Testis (tissue), 3 donors: ENCODE data around the gene ADAM12. TPM values are rescaled to one million over a fixed set of nuclear protein-coding genes. Genes with fewer than 3 reads are reported as not detected.

Experiments used
- DNase-seq: peaks from one replicate; pipeline ENCODE4 v3.0.0-alpha.2; 2019
- H3K27ac ChIP-seq, 2 donors: fragments of 200-600 bp; sonication (generic); one replicate each; pipeline ENCODE4 v1.5.1; 2019
- H3K27me3 ChIP-seq: fragments of 200-600 bp; sonication (generic); one replicate; pipeline ENCODE4 v1.5.1; 2019
- H3K36me3 ChIP-seq: fragments of 200-600 bp; sonication (generic); one replicate; pipeline ENCODE4 v1.5.1; 2017; ENCODE audit warnings: low read depth; ENCODE audit errors: missing control alignments
- H3K4me1 ChIP-seq: fragments of 200-600 bp; sonication (generic); one replicate; pipeline ENCODE4 v1.5.1; 2019
- H3K4me3 ChIP-seq, 2 donors: fragments of 200-600 bp; sonication (generic); one replicate each; pipeline ENCODE4 v1.5.1; 2017 to 2019
- H3K9me3 ChIP-seq: fragments of 200-600 bp; sonication (generic); one replicate; pipeline ENCODE4 v1.5.1; 2017
- POLR2A ChIP-seq: fragments of 450-650 bp; IDR thresholded peaks from one replicate; pipeline ENCODE4 v1.6.1; 2017; ENCODE audit warnings: antibody characterized with exemption, mild to moderate bottlenecking, moderate library complexity
- WGBS, 2 donors: methylation state at CpG; one replicate each; pipeline ENCODE4 v1.1.5; 2018; 5-methylcytosine and 5-hydroxymethylcytosine counted together
- intact Hi-C: fragments of 100-400 bp; cut with DNase I; formaldehyde crosslinking; loops from one replicate; pipeline ENCODE4 v1.15.1; 2023; ENCODE audit warnings: low total_unique reads
- polyA plus RNA-seq: library from polyadenylated mRNA; stranded (reverse); fragments of 350-450 nt; fragmentation: Illumina TruSeq; extraction: RNeasy Lipid Tissue Mini Kit (QIAGEN cat#74804); gene quantifications from one replicate; pipeline ENCODE4 v1.2.3, GENCODE V29; 2014; ENCODE audit warnings: low read depth, low replicate concordance; ENCODE audit not compliant: insufficient read depth
- total RNA-seq, 2 donors: library from RNA; depleted of rRNA; stranded (reverse); fragments of >200 nt; gene quantifications; one replicate each; pipeline ENCODE4 v1.2.3, GENCODE V29; 2016
- TF ChIP-seq, protein P1 (sequence below), 3 experiments: fragments of 450-650 bp in 2 of 3; fragments of 200-600 bp in 1 of 3; sonication (generic) in 1 of 3; IDR thresholded peaks; one replicate each; pipeline ENCODE4 v1.5.1; 2016 to 2019; ENCODE audit warnings: antibody characterized with exemption in 3 of 3, mild to moderate bottlenecking in 2 of 3, moderate library complexity in 1 of 3

Gene ADAM12
- total and polyA plus RNA-seq, 3 donors from 2014 or later: 2.8 to 9.2 (median 6.1) TPM

DNA sequence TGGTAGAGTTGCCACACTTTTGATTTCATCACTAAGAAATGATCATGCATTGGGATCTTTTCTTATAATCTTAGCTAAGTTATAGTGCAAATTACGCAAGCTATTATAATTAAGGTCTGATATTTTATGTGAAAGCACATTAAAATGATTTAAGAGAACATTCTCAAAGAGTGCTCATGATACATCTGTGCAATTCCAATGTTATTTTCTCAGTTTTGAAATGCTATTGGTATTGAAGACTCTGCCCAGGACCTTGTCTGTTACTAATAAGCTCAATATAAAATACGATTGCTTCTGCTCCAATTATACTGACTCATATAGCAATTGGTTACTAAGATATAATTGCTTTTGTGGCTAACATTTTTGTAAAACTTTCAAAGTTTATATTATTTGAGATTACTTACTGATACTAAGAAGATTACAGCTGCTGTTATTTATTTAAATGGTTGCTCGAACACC, 180.9 kb downstream of the ADAM12 start:
- Histone ChIP-seq H3K27ac (no peak overlapping the region), H3K36me3 (no peaks in the 10 kb centered on the region), H3K9me3 (no peaks in the 10 kb centered on the region), H3K4me1 (no peaks in the 10 kb centered on the region), H3K27me3 (no peaks in the 10 kb centered on the region), H3K4me3 (no peak overlapping the region)
- WGBS, 2 donors: 91 to 95% methylated on average over 3 of the region's 3 CpGs
- intact Hi-C loops: no loop called here
- TF ChIP-seq, protein P1, sequence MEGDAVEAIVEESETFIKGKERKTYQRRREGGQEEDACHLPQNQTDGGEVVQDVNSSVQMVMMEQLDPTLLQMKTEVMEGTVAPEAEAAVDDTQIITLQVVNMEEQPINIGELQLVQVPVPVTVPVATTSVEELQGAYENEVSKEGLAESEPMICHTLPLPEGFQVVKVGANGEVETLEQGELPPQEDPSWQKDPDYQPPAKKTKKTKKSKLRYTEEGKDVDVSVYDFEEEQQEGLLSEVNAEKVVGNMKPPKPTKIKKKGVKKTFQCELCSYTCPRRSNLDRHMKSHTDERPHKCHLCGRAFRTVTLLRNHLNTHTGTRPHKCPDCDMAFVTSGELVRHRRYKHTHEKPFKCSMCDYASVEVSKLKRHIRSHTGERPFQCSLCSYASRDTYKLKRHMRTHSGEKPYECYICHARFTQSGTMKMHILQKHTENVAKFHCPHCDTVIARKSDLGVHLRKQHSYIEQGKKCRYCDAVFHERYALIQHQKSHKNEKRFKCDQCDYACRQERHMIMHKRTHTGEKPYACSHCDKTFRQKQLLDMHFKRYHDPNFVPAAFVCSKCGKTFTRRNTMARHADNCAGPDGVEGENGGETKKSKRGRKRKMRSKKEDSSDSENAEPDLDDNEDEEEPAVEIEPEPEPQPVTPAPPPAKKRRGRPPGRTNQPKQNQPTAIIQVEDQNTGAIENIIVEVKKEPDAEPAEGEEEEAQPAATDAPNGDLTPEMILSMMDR (IDR thresholded peaks at IDR 0.05): no peak
- no peak for TF ChIP-seq POLR2A
- no peak for DNase-seq

DNA sequence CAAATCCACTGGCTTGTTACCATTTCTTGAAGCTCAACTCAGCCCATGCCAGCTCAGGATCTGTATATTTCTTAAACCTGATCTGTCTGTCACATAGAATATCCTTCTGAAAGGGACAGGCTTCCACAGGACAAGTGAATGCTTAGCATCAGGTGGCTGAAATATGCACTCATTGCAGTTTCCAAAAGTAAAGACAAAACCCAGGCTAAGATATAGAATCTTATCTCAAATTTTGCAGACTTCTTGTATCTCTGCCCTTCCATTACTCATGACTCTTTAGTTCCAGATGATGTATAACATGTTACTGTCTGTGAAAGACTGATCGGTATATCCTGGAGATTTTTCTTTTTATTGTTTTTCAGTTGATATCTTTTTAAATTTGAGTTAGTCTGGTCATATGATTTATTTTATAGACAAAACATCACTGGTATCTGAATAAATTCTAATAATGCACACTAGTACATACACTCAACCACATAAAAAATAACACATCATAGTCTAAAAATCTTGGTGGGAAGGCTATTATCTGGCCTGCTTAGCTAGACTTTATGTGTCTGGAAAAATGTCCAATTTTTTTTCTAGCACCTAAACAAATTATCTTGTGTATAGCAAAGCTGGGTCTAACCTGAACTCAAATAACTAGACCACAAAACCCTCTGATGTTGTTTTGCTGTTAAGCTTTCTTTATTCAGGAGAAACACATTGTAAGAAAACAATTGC, 182.6 kb downstream of the ADAM12 start:
- TF ChIP-seq, protein P1 (IDR thresholded peaks at IDR 0.05): no peak
- TF ChIP-seq POLR2A: no peak
- no peaks in the 10 kb centered on the region for H3K9me3 ChIP-seq
- DNase-seq: no peak
- no peaks in the 10 kb centered on the region for H3K36me3 ChIP-seq
- H3K4me3 ChIP-seq: no peak overlapping the region
- intact Hi-C loops: no loop called here
- H3K27me3 ChIP-seq: no peaks in the 10 kb centered on the region
- H3K4me1 ChIP-seq: no peaks in the 10 kb centered on the region
- 82 to 98% methylated on average over 1 of the region's 1 CpG for WGBS, 2 donors
- H3K27ac ChIP-seq: no peak overlapping the region

DNA sequence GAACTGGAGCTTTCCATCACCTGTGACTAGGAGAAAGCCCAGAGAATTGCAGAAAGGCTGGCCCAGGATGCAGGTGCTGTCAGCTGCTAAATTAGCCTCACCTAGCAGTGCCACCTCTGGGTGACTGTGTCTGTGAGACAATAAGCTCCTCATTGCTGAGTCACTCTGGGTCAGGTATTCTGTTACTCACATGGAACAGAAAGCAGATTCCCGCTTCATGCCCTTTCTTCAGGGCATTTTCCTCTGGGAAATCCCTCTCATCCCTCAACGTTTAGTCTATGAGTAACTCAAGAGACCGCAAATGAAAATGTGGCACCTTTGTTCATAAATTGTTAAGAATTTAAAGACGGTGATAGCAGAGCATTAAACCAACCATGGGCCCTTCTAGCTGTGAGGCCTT, 184.0 kb downstream of the ADAM12 start:
- no peak for TF ChIP-seq POLR2A
- TF ChIP-seq, protein P1 (IDR thresholded peaks at IDR 0.05): no peak
- H3K27me3 ChIP-seq: no peaks in the 10 kb centered on the region
- no peaks in the 10 kb centered on the region for H3K36me3 ChIP-seq
- H3K27ac ChIP-seq: no peak overlapping the region
- WGBS, 2 donors: 88 to 94% methylated on average over 4 of the region's 4 CpGs
- no peaks in the 10 kb centered on the region for H3K9me3 ChIP-seq
- no peak for DNase-seq
- intact Hi-C loops: no loop called here
- H3K4me3 ChIP-seq: no peak overlapping the region
- H3K4me1 ChIP-seq: no peaks in the 10 kb centered on the region

DNA sequence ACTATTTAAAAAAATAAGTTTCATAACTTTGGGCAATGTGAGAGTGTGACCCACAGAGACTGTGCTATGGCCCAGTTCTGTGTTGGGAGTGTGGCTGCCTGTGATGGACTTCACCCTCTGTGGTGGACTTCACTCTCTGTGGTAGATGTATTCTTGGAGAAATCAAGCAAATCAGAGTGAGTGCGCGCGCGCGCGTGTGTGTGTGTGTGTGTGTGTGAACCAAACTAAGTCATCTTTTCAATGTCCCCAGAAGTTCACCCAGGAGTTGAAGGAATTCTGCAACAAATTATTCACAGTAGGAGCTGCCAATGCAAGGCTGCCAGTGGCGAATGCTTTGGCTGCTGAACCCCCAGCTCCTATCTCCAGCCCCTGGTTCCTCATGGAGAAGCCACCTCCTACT, 184.5 kb downstream of the ADAM12 start:
- Histone ChIP-seq H3K4me1 (no peaks in the 10 kb centered on the region), H3K27me3 (no peaks in the 10 kb centered on the region), H3K27ac (no peak overlapping the region), H3K9me3 (no peaks in the 10 kb centered on the region), H3K4me3 (no peak overlapping the region), H3K36me3 (no peaks in the 10 kb centered on the region)
- TF ChIP-seq, protein P1 (IDR thresholded peaks at IDR 0.05): no peak
- TF ChIP-seq POLR2A: no peak
- intact Hi-C loops: no loop called here
- no peak for DNase-seq
- WGBS, 2 donors: 91 to 93% methylated on average over 7 of the region's 7 CpGs

DNA sequence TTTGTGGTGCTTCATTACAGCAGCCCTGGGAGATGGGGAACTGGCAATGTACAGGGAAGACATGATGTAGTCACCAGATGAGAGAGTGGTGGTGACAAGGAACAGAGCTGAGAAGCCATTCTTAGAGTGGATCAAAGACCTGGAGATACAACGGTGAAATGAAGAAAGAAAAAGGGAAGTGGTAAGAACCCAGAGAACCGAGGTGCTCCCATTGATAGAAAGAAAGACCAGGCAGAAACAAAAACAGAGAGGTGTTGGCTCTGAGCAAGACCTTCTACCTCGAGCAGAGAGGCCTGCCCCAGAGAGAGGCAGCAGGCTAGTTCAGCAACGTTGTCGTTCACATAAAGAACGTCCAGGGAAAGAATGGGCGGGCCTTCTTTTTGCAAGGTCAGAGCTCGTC, 186.7 kb downstream of the ADAM12 start:
- TF ChIP-seq POLR2A: no peak
- TF ChIP-seq, protein P1 (IDR thresholded peaks at IDR 0.05): no peak
- intact Hi-C loops: no loop called here
- no peak overlapping the region for H3K4me3 ChIP-seq
- no peak for DNase-seq
- no peak overlapping the region for H3K27ac ChIP-seq
- H3K4me1 ChIP-seq: no peaks in the 10 kb centered on the region
- H3K36me3 ChIP-seq: no peaks in the 10 kb centered on the region
- no peaks in the 10 kb centered on the region for H3K27me3 ChIP-seq
- no peaks in the 10 kb centered on the region for H3K9me3 ChIP-seq
- WGBS, 2 donors: 81 to 83% methylated on average over 8 of the region's 8 CpGs
